IgD-negative memory B cell (primary cell): ENCODE measurements around the gene USP32. TPM values are rescaled to one million over a fixed set of nuclear protein-coding genes. Genes with fewer than 3 reads are reported as not detected.
A peak's percentile ranks its signal among the peaks of the same experiment; 100 is the strongest.

Source experiments
- H3K27ac Mint-ChIP-seq, 3 donors: one replicate each; pipeline ENCODE4 v1.8.0; 2020 to 2022; ENCODE audit warnings: mild to moderate bottlenecking in 3 of 3, mixed read lengths in 3 of 3, moderate library complexity in 1 of 3
- H3K27me3 Mint-ChIP-seq: one replicate; pipeline ENCODE4 v1.8.0; 2021; ENCODE audit warnings: mixed read lengths
- H3K36me3 Mint-ChIP-seq: one replicate; pipeline ENCODE4 v1.8.0; 2020; ENCODE audit warnings: mild to moderate bottlenecking, mixed read lengths
- H3K4me1 Mint-ChIP-seq, 3 donors: one replicate each; pipeline ENCODE4 v1.8.0; 2020 to 2022; ENCODE audit warnings: mixed read lengths in 3 of 3, mild to moderate bottlenecking in 1 of 3
- H3K4me3 Mint-ChIP-seq, 4 donors: one replicate each; pipeline ENCODE4 v1.8.0; 2020 to 2022; ENCODE audit warnings: mild to moderate bottlenecking in 4 of 4, mixed read lengths in 4 of 4, moderate library complexity in 3 of 4
- H3K9me3 Mint-ChIP-seq, 3 donors: one replicate each; pipeline ENCODE4 v1.8.0; 2020 to 2021; ENCODE audit warnings: mixed read lengths in 3 of 3, mild to moderate bottlenecking in 1 of 3
- polyA plus RNA-seq: library from polyadenylated mRNA; unstranded; fragments of 300-500 nt; fragmentation: Illumina TruSeq; gene quantifications from one replicate; pipeline ENCODE4 v1.2.3, GENCODE V29; 2021

The USP32 gene
- polyA plus RNA-seq, 1 donor from 2014 or later, result 6.5 TPM

DNA sequence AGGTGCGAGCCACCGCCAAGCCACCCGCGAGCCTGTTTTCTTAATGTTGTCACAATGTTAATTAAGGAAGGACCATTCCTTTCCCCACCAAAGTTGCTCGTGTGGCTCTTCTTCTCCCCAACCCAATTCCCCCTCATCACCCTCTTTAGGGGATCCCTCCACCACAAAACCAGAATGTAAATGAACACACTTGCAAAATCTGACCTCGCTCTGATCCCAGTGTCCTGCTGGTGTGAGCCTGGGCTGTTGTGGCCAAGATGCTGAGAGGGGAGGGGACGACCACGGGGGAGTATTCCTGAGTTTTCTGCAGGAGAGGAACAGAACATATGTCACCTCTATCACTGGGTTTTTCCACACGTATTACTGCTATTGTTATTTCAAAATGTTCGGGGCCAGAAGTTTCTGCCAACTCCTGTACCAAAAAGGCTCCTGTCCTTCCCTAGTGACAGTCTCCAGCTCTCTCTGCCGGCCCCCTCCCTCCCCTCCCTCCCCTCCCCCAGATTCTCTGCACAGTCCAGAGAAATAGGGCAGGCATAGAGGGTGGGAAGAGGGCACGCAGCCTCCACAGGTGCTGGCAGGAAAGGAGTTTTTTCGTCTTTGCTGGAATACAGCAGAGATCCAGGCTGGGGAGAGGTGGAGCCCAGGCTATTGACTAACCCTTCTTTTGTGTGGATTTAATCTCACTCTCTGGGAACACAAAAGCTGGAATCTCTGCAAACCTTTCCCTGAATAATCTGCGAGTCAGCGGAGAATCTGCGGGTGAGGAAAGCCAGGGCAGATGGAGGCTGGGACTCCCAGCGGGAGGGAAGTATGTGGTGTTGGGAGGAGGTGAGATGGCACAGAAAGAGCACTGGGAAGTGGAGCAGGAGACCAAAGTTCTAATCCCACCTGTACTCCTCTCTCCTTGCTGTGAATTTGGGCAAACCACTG, 246.7 kb downstream of the USP32 start:
- Mint-ChIP-seq H3K9me3 (no peaks in the 10 kb centered on the region), H3K4me1 (peaks cover 15 to 22% (median 20%) of the 10 kb centered on the region in 3 donors), H3K27ac (peak overlapping the region in 1 of 3 donors; percentile 34), H3K36me3 (no peaks in the 10 kb centered on the region), H3K27me3 (peaks cover 62% of the 10 kb centered on the region), H3K4me3 (peak overlapping the region in 1 of 4 donors; percentile 58)

DNA sequence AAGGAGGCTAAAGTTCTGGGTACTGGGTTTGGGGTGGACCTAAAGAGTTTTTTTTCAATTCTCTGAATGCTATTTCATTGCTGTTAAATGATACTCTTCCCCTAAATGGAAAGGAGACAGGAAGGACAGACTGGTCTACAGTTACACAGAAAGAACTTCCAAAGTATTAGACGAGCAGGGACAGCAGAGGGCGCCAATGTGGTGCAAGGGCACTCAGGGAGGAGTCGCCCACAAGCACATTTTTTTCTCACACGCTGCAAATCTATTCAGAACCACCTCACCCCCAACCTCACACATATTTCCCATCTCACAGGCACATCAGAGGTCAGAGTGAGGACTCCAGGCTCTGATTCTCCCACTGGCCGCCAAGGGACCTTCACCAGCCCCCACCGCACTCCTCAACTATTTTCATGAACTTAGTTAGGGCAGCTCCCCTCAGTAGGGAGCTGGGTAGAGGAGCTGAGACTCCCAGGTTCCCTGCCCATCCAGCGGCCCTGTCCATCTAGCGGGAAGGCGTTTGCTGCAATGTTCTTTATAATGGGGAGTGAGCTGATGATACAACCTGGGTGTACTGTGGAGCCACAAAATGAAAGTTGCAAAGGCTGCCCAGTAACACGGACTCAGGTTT, 248.9 kb downstream of the USP32 start:
- Mint-ChIP-seq H3K27me3 (peaks cover 66% of the 10 kb centered on the region), H3K27ac (peak overlapping the region in 1 of 3 donors; percentile 43), H3K9me3 (no peaks in the 10 kb centered on the region), H3K36me3 (no peaks in the 10 kb centered on the region), H3K4me3 (peak overlapping the region in 2 of 4 donors; percentile 61 to 63), H3K4me1 (peaks cover 15 to 22% (median 21%) of the 10 kb centered on the region in 3 donors)

- no peaks in the 10 kb centered on the region for H3K9me3 Mint-ChIP-seq
- peak overlapping the region in 1 of 3 donors; percentile 45 for H3K27ac Mint-ChIP-seq
- peaks cover 51% of the 10 kb centered on the region for H3K27me3 Mint-ChIP-seq
- H3K4me1 Mint-ChIP-seq, result peaks cover 15 to 27% (median 21%) of the 10 kb centered on the region in 3 donors
- no peak overlapping the region for H3K4me3 Mint-ChIP-seq
- no peaks in the 10 kb centered on the region for H3K36me3 Mint-ChIP-seq
These were observed 250.6 kb downstream of the USP32 start for GRCh38 chr17:60141111-60142018.

DNA sequence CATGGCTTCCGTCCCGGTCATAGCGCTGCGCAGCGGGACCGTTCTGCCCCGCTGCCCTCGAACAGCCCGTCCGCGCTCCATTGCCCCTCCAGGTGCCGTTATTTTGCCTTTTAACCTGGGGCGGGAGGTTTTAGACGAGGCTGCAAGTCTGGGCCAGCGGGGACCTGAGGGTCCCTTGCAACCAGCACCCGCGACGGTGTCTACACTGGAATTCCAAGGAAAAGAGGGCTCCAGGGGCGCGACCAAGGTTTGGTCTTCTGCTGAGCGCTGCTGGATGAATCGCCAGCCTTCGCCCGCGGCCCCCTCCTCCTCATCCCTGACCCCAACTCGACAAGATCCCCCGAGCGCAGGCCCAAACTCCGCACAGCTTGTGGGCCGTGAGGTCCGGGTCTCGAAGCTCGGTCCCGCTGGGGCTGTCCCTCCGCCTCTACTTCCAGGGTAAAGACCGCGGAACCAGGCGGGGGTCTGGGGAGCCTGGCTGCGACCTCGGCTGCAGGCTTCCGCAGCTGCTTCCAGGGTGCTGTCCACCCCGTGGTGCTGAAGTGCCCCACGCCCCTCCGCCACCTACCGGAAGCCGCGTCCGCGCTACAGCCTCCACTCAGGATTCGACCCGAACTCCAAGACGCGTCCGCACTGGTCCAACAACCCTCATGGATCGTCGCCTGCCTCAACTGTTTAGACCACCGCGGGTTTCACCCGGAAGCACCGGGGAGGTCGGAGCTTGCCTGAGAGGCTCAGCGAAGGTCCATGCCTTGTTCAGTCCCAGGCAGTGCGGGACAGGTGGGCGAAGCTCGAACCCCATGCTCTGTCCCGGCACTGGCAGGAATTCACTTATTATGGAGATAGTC, 252.3 kb downstream of the USP32 start:
- peaks cover 26 to 39% (median 33%) of the 10 kb centered on the region in 3 donors for H3K4me1 Mint-ChIP-seq

GRCh38 chr17:60138769-60139437, 253.0 kb downstream of the USP32 start:
- Mint-ChIP-seq H3K27me3 (peaks cover 44% of the 10 kb centered on the region), H3K27ac (peak overlapping the region in 1 of 3 donors; percentile 64), H3K9me3 (peaks cover 0 to 2% (median 0%) of the 10 kb centered on the region in 3 donors), H3K4me1 (peaks cover 32 to 46% (median 37%) of the 10 kb centered on the region in 3 donors), H3K36me3 (peaks cover 2% of the 10 kb centered on the region), H3K4me3 (peak overlapping the region in 1 of 4 donors; percentile 73)

More for the DNA sequence above, 252.3 kb downstream of the USP32 start:
- peaks cover 0 to 2% (median 0%) of the 10 kb centered on the region in 3 donors for H3K9me3 Mint-ChIP-seq
- peak overlapping the region in 1 of 4 donors; percentile 74 for H3K4me3 Mint-ChIP-seq
- H3K36me3 Mint-ChIP-seq, result peaks cover 2% of the 10 kb centered on the region
- H3K27ac Mint-ChIP-seq, result no peak overlapping the region
- H3K27me3 Mint-ChIP-seq, result peaks cover 44% of the 10 kb centered on the region

- Mint-ChIP-seq H3K27ac (no peak overlapping the region), H3K4me1 (peaks cover 21 to 35% (median 30%) of the 10 kb centered on the region in 3 donors), H3K36me3 (peaks cover 3% of the 10 kb centered on the region), H3K27me3 (peaks cover 35% of the 10 kb centered on the region), H3K4me3 (peak overlapping the region in 1 of 4 donors; percentile 95), H3K9me3 (peaks cover 0 to 2% (median 0%) of the 10 kb centered on the region in 3 donors)
These were observed 254.2 kb downstream of the USP32 start for GRCh38 chr17:60137731-60138130.

DNA sequence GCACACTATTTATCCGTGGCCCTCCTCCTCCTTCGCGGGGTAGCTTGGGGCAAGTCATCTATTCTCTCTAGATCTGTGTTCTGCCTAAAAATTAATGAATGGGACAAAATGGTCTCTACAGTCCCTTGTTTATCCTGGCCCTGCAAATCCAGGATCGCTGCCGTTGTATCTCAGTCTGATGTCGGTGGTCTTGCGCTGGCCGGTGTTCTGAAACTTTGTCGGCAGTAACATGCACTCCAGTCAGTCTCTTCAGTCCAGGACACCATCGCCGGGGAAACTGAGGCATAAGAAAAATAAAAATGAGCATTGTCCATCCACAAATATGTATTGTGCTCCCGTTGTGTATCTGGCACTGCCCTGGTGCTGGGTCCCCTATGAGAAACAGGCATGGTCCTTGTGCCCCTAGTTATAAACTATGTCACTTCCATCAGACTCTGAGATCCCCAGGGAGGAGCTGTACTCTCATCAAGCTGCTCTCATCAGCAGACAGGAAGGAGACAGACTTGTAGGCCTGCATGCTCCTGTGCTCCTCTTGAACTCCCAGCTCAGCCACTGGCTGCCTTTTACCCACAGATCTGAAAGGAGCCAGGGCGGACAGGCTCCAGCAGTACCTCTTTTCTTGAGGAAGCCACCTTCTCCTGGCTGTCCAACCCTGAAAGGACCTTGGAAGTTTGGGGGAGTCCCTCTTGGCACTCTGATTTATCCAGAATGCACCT, 255.8 kb downstream of the USP32 start:
- Mint-ChIP-seq H3K27ac (peak overlapping the region in 2 of 3 donors; percentile 19 to 44), H3K9me3 (peaks cover 0 to 2% (median 0%) of the 10 kb centered on the region in 3 donors), H3K4me1 (peaks cover 20 to 29% (median 25%) of the 10 kb centered on the region in 3 donors), H3K4me3 (peak overlapping the region; percentile 91 to 95 (median 93)), H3K36me3 (peaks cover 3% of the 10 kb centered on the region), H3K27me3 (peaks cover 21% of the 10 kb centered on the region)

DNA sequence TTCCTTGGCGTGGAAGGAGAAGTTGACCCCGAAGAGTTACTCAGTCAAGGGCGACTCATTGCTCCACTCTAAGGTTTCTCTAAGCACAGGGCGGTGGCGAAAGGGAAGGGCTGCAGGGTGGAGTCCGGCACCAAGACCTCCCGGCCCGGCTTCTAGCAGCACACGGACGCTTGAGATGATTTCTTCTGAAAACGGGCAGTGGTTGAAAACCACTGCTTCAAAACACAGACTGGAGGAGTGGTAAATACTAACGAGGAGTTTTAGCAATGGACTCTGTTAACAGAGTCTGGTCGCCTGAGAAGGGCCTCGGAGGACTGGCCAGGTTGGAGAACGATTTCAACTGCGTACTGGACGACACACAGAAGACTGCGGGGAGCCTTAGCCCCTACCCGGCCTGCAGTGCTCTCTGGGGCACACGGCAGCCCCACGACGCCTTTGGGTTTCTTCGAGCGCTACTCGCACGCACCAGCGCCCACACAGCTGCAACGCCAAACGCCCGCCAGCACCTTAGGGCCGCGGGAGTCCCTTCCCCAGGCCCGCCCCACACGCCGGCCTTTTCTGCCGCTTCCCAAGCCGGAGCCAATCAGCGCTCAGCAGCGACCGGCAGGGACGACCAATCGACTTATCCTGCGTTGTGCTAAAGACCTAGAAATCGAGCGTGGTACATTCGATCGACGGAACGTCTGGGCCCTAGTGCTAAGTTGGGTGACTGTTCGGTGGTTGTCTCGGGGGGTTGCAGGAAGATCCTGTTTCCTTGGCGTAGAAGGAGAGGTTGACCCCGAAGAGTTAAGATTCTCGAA, 256.6 kb downstream of the USP32 start:
- Mint-ChIP-seq H3K36me3 (peaks cover 3% of the 10 kb centered on the region), H3K27me3 (peaks cover 15% of the 10 kb centered on the region), H3K27ac (peak overlapping the region; percentile 19 to 72 (median 44)), H3K9me3 (peaks cover 0 to 2% (median 0%) of the 10 kb centered on the region in 3 donors), H3K4me3 (peak overlapping the region; percentile 91 to 95 (median 93)), H3K4me1 (peaks cover 20 to 29% (median 25%) of the 10 kb centered on the region in 3 donors)

- peak overlapping the region; percentile 91 to 95 (median 93) for H3K4me3 Mint-ChIP-seq
- H3K9me3 Mint-ChIP-seq, result peaks cover 0 to 2% (median 0%) of the 10 kb centered on the region in 3 donors
- peak overlapping the region in 1 of 3 donors; percentile 19 for H3K27ac Mint-ChIP-seq
- peaks cover 9% of the 10 kb centered on the region for H3K27me3 Mint-ChIP-seq
- peaks cover 3% of the 10 kb centered on the region for H3K36me3 Mint-ChIP-seq
- peaks cover 19 to 29% (median 23%) of the 10 kb centered on the region in 3 donors for H3K4me1 Mint-ChIP-seq
These were observed 257.4 kb downstream of the USP32 start for GRCh38 chr17:60134396-60135150.

DNA sequence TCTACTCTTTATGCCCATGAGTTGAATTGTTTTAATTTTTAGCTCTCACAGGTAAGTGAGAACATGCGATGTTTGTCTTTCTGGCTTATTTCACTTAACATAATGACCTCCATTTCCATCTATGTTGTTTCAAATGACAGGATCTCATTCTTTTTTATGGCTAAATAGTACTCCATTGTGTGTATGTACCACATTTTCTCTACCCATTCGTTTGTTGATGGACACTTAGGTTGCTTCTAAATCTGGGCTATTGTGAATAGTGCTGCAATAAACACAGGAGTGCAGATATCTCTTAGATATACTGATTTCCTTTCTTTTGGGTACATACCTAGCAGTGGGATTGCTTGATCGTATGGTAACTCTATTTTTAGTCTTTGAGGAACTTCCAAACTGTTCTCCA, 261.5 kb downstream of the USP32 start:
- no peaks in the 10 kb centered on the region for H3K27me3 Mint-ChIP-seq
- no peaks in the 10 kb centered on the region for H3K9me3 Mint-ChIP-seq
- peaks cover 13 to 18% (median 16%) of the 10 kb centered on the region in 3 donors for H3K4me1 Mint-ChIP-seq
- H3K4me3 Mint-ChIP-seq, result no peak overlapping the region
- peaks cover 5% of the 10 kb centered on the region for H3K36me3 Mint-ChIP-seq
- no peak overlapping the region for H3K27ac Mint-ChIP-seq

DNA sequence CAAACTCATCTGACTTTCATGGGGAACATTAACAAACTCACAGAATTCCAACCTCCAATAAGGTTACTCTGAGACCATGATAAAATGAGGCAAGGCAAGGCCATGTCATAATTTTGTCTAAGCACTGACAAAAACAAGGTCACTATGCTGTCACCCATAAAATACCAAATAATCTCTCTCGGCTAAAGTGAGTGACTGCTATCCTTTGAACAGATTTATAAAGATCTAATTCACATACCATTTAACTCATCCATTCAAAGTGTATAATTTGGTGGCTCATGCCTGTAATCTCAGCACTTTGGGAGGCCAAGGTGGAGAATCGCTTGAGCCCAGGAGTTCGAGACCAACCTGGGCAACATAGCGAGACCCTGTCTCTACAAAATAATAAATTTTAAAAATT, 262.8 kb downstream of the USP32 start:
- peaks cover 2 to 5% (median 3%) of the 10 kb centered on the region in 3 donors for H3K4me1 Mint-ChIP-seq
- peaks cover 5% of the 10 kb centered on the region for H3K36me3 Mint-ChIP-seq
- no peaks in the 10 kb centered on the region for H3K27me3 Mint-ChIP-seq
- H3K27ac Mint-ChIP-seq, result no peak overlapping the region
- no peak overlapping the region for H3K4me3 Mint-ChIP-seq
- no peaks in the 10 kb centered on the region for H3K9me3 Mint-ChIP-seq
